Hindlimb muscle (tissue), 1 donor: ENCODE data around the gene ARHGAP26. TPM values are rescaled to one million over a fixed set of nuclear protein-coding genes. Genes with fewer than 3 reads are reported as not detected.

Experiments used
- DNase-seq: peaks from one replicate; pipeline ENCODE4 v3.0.0-alpha.2; 2013
- polyA plus RNA-seq: library from polyadenylated mRNA; unstranded; fragments of 120-200 nt; gene quantifications from one replicate; pipeline ENCODE4 v1.2.1, GENCODE V29; 2013; ENCODE audit not compliant: insufficient read length

ARHGAP26 gene
- polyA plus RNA-seq, 1 donor, result 13.8 TPM

DNA sequence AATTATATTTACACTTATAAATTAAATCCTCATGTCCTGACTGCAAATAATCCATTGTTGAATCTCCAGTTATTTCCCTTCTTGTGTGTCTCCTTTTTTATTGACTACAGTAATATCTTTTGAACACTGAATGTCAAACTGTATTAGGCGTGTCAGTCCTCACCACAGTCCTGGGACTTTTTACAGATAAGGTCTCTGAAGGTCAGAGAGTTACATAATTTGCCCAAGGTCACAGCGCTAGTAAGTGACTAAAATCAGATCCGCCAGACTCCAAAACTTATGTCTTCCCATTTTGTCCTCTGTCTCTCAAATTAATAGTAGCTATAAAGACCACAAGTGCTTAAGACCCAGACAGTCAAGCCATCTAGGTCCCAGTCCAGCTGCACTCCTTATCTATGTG lies 359.0 kb downstream of the ARHGAP26 start:
- no peak for DNase-seq

DNA sequence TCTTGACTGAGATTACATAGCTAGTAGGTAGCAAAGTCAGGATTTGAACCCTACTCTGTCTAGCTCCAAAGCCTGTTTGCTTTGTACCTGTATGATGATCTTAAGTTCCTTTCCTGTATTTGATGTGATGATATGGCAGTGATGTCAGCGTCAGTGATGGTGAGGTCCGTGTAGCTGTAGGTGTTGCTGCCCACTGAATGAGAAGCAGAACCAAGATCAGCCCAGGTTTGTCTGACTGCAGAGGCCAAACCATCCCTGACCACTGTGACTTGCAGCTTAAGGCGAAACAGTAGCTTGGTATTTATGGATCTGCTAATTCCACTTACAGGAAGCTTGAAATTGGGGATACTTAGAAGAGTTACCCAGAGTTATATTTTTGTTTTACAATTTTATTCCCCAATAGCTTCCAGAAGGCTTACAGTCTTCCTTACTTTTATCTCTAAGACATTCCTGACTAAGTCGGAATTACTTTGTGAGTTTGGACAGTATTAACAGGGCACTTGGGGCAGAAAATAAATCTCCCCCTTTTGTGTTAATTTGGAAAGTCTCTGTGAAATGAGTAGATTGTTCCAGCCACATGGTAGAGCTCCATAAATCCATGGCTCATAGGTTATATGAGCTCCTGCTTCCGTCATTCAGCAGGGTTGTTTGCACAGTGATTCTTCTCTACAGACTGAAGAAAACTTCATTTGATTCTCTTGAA lies 359.9 kb downstream of the ARHGAP26 start:
- DNase-seq, result no peak

- no peak for DNase-seq
Observed at GRCh38 chr5:143130613-143131305, 360.6 kb downstream of the ARHGAP26 start.

- DNase-seq, result no peak
Observed at GRCh38 chr5:143131972-143132371, 361.8 kb downstream of the ARHGAP26 start.

- DNase-seq, result no peak
Observed at GRCh38 chr5:143132739-143133138, 362.6 kb downstream of the ARHGAP26 start.

- DNase-seq, result peak; percentile 36
Observed at GRCh38 chr5:143133721-143134120, 363.5 kb downstream of the ARHGAP26 start.

GRCh38 chr5:143134269-143134668 lies 364.1 kb downstream of the ARHGAP26 start:
- DNase-seq, result no peak

DNA sequence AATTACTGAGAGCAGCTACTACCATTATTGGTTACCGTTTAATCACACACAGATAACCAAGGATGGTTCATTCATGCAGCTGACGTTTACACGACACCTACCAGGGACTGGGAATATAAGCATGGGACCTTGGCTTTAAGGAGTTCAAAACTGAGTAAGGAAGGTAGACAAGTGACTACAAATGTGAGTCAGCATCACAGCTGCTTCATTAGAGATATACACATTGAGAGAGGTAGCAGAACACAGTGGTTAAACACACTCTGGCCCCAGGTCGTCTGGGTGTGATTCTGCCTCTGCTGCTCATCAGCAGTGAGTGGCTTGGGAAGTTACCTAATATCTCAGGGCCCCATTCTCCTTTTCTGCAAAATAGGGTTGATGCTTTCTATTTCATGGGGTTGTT lies 364.7 kb downstream of the ARHGAP26 start:
- DNase-seq, result no peak

DNA sequence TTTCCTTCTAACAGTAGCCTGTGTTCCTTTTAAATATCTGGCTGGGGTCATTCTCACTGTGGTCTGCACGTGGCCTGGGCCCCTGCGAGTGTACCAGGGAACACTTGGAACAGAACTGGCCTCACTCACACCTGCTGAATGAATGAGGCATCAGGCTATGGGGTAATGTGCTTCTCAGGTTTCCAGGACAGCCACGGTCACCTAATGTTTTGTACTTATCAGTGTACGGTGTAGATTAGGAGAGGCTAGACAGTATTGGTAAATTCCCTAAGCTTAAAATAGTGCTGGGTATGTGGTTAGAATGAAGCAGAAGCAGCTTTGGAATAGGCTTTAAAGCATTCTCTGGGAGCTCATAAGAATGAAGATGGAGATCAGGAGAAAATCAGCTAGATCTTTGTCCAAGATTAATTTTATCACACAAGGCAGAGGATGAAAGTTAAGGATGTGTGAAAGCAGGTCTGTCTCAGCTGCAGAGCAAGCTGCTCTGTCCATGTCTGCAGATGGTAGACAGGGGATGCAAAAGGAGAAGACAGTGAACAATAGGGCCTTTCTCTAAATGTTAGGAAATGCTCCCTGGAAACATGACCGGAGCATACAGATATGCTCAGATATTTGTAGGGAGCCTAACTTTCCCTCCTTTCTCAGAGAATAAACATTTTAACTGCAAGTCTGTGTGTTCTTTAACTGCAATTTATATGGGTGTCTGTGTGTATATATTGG lies 365.8 kb downstream of the ARHGAP26 start:
- DNase-seq, result no peak

DNA sequence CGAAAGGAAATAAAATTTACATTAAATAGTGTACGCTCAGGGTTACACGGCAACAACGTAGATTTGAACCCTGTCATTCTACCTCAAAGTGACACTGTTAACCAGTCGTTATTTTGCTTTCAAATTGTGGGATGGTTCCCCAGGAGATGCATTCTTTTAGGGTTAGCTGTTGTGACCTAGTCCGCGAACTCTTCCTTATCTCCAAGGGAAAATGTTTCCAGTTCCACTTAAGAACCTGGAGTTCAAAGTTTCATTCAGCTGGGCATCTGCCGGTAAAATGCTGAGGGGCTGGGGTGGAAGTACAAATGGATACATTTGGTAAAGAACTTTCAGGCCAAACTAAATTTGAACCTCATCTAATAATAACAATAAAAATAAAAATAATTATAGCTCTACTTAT lies 368.7 kb downstream of the ARHGAP26 start:
- no peak for DNase-seq

GRCh38 chr5:143139585-143139984 lies 369.4 kb downstream of the ARHGAP26 start:
- DNase-seq, result no peak

DNA sequence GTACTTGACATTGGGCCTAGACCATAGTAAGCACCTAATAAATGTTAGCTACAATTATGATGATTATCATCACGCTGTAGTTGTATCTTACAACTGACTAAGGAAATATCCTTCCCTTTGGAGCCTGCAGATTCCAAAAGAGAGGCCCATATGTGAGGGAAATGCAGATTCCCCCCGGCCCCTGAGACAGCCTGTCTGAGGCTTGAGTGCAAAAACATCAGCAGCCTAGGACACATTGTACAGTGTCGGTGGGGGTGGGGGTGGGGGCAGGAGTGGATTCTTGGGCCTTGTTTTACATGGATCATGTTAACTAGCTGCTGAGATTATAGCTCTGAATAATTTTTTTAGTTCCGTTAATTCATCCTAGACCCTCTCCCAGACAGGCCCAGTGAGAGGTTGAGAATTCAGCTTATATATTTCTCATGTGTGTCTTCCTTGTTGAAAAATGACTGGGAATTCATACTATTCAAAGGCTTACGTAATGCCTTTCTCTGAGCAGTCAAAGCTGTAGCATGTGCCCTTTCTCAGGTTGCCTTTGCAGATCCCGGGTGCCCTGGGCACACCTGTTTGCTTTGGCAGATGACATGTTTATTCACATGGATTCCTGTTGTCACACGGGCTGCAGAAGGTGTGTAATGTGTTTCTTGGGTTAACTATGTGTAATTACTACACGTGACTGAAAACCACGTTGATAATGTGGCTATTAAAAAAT lies 370.5 kb downstream of the ARHGAP26 start:
- no peak for DNase-seq

- no peak for DNase-seq
Observed at GRCh38 chr5:143141652-143142051, 371.5 kb downstream of the ARHGAP26 start.

GRCh38 chr5:143142596-143143435 lies 372.6 kb downstream of the ARHGAP26 start:
- no peak for DNase-seq

- DNase-seq, result no peak
Observed at GRCh38 chr5:143143973-143144372, 373.8 kb downstream of the ARHGAP26 start.

GRCh38 chr5:143145243-143146160 lies 375.3 kb downstream of the ARHGAP26 start:
- no peak for DNase-seq

DNA sequence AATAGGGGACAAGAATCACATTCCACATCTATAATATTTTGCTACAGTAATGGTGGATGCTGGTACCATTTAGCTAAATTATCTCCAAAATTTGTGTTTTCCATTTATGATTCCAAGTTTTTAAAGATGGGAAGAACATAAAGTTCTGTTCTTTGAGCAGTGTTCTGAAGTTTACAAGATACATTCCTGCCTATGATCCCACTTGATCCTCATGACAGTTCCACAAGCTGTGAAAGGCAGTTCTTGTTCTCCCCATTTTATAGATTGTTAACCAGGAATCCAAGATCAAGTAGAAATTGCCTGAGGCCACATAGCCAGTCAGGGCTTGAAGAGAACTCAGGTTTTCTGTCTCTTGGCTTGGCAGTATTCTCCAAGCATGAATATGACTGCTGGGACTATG lies 376.0 kb downstream of the ARHGAP26 start:
- DNase-seq, result no peak

- no peak for DNase-seq
Observed at GRCh38 chr5:143147383-143147782, 377.2 kb downstream of the ARHGAP26 start.

DNA sequence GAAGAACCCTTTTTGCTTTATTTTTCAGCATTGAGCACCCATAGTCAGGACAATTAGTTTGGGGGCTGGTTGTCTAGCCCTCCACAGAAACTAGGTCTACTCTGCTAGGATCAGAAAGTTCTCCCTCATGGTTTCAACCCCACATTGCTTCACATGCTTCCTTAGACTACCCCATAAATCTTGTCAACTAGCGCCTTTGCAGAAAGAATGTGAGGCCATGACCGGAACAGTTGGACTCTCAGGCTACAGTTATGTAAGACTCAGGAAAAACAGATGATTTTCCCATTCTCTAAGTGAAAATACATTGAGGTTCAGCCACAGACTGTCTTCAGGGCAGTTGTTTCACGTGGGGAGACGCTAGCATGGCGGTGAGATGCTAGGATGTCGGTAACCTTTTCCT lies 377.7 kb downstream of the ARHGAP26 start:
- no peak for DNase-seq

- no peak for DNase-seq
Observed at GRCh38 chr5:143148771-143149170, 378.6 kb downstream of the ARHGAP26 start.

DNA sequence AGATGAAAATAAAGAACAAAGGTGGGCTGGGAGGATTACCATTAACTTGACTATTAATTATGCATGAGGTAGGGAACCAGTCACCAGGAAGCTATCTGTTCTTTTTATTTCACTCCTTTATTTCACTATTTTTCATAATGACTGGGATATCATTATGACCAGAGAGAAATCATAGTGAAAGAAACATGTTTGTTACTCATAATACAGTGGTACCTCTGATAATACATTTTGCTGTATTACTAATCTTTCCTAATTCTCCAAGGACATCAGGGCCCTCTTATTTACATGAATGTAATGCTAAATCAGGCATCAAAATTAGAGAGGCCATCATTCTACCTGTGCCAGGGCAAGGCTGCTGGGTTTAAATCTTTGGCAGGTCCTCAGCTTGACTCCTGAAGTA lies 379.6 kb downstream of the ARHGAP26 start:
- DNase-seq, result no peak
